ENCODE data around the gene YBEY. TPM values are rescaled to one million over a fixed set of nuclear protein-coding genes. Genes with fewer than 3 reads are reported as not detected.
A peak's percentile ranks its signal among the peaks of the same experiment; 100 is the strongest.

Gene YBEY
- total and polyA plus RNA-seq, 2 of the 13 experiments (the other 11 are each of a cell fraction or from before 2014, with no cell fraction given), result 6.5 to 8.9 TPM

DNA sequence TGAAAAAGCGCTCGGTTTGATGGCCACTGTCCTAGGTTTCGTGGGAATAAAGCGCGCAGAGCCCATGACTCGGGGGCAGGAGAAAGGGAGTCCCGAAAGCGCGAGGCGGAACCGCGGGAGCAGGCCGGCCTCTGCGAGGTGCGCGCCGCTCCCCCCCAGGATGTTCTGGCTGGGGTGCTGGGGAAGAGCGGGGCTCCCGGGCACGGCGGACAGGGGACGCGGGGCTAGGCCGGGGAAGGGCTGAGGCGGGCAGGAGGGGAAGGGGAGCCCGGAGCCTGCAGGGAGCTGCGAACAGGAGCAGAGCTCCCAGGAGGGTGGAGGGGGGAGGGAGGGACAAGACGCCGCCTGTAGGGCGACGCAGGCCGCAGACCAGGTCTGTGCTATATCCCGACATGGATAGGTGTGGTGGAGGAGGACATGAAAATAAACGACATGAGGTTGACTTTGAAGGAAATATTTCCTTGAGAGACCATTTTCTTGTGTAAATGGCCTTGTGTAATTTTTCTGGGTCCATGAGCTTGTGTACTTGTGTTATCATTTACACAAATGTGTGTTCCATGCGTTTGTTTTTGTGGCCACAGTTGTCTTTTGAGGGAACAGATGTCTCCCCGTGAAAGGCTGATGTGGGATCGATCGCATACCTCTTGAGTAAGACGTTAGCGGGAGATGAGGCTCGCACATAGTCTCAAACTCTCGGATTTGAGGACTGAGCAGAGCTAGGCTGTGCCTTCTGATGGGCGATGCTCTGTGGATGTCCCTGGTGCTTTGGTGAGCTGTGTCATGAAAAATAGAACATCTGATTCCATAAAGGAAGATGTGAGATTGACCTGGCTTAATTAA is 39.2 kb downstream of the YBEY start (continued):
- TF ChIP-seq, protein P1, sequence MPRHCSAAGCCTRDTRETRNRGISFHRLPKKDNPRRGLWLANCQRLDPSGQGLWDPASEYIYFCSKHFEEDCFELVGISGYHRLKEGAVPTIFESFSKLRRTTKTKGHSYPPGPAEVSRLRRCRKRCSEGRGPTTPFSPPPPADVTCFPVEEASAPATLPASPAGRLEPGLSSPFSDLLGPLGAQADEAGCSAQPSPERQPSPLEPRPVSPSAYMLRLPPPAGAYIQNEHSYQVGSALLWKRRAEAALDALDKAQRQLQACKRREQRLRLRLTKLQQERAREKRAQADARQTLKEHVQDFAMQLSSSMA (CRISPR knock-in tag; IDR thresholded peaks at IDR 0.05), result no peak
- TF ChIP-seq, protein P2, sequence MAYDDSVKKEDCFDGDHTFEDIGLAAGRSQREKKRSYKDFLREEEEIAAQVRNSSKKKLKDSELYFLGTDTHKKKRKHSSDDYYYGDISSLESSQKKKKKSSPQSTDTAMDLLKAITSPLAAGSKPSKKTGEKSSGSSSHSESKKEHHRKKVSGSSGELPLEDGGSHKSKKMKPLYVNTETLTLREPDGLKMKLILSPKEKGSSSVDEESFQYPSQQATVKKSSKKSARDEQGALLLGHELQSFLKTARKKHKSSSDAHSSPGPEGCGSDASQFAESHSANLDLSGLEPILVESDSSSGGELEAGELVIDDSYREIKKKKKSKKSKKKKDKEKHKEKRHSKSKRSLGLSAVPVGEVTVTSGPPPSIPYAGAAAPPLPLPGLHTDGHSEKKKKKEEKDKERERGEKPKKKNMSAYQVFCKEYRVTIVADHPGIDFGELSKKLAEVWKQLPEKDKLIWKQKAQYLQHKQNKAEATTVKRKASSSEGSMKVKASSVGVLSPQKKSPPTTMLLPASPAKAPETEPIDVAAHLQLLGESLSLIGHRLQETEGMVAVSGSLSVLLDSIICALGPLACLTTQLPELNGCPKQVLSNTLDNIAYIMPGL (CRISPR knock-in tag; IDR thresholded peaks at IDR 0.05; ENCODE audit: borderline replicate concordance in 1 of 2, low read depth in 1 of 2), result peak in 1 of 2 experiments; percentile 76; a peak in 2 of 4 replicates
- TF ChIP-seq, protein P3, sequence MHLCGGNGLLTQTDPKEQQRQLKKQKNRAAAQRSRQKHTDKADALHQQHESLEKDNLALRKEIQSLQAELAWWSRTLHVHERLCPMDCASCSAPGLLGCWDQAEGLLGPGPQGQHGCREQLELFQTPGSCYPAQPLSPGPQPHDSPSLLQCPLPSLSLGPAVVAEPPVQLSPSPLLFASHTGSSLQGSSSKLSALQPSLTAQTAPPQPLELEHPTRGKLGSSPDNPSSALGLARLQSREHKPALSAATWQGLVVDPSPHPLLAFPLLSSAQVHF (CRISPR knock-in tag; IDR thresholded peaks at IDR 0.05), result 0 out of 2 replicates have a peak, but pooled peaks have one; percentile 21
- no peak for TF ChIP-seq MZF1 (CRISPR knock-in tag; IDR thresholded peaks at IDR 0.05; ENCODE audit: borderline replicate concordance)
- TF ChIP-seq, protein P4, sequence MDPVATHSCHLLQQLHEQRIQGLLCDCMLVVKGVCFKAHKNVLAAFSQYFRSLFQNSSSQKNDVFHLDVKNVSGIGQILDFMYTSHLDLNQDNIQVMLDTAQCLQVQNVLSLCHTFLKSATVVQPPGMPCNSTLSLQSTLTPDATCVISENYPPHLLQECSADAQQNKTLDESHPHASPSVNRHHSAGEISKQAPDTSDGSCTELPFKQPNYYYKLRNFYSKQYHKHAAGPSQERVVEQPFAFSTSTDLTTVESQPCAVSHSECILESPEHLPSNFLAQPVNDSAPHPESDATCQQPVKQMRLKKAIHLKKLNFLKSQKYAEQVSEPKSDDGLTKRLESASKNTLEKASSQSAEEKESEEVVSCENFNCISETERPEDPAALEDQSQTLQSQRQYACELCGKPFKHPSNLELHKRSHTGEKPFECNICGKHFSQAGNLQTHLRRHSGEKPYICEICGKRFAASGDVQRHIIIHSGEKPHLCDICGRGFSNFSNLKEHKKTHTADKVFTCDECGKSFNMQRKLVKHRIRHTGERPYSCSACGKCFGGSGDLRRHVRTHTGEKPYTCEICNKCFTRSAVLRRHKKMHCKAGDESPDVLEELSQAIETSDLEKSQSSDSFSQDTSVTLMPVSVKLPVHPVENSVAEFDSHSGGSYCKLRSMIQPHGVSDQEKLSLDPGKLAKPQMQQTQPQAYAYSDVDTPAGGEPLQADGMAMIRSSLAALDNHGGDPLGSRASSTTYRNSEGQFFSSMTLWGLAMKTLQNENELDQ (CRISPR knock-in tag; IDR thresholded peaks at IDR 0.05; ENCODE audit: borderline replicate concordance), result no peak
- TF ChIP-seq, protein P5, sequence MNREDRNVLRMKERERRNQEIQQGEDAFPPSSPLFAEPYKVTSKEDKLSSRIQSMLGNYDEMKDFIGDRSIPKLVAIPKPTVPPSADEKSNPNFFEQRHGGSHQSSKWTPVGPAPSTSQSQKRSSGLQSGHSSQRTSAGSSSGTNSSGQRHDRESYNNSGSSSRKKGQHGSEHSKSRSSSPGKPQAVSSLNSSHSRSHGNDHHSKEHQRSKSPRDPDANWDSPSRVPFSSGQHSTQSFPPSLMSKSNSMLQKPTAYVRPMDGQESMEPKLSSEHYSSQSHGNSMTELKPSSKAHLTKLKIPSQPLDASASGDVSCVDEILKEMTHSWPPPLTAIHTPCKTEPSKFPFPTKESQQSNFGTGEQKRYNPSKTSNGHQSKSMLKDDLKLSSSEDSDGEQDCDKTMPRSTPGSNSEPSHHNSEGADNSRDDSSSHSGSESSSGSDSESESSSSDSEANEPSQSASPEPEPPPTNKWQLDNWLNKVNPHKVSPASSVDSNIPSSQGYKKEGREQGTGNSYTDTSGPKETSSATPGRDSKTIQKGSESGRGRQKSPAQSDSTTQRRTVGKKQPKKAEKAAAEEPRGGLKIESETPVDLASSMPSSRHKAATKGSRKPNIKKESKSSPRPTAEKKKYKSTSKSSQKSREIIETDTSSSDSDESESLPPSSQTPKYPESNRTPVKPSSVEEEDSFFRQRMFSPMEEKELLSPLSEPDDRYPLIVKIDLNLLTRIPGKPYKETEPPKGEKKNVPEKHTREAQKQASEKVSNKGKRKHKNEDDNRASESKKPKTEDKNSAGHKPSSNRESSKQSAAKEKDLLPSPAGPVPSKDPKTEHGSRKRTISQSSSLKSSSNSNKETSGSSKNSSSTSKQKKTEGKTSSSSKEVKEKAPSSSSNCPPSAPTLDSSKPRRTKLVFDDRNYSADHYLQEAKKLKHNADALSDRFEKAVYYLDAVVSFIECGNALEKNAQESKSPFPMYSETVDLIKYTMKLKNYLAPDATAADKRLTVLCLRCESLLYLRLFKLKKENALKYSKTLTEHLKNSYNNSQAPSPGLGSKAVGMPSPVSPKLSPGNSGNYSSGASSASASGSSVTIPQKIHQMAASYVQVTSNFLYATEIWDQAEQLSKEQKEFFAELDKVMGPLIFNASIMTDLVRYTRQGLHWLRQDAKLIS (CRISPR knock-in tag; IDR thresholded peaks at IDR 0.05), result no peak
- TF ChIP-seq AHR (CRISPR knock-in tag; IDR thresholded peaks at IDR 0.05), result no peak
- TF ChIP-seq ATF7 (IDR thresholded peaks at IDR 0.05), result no peak
- 0 out of 2 replicates have a peak, but pooled peaks have one; percentile 24 for TF ChIP-seq ATF7 (CRISPR knock-in tag; IDR thresholded peaks at IDR 0.05)
- no peak for TF ChIP-seq TOE1 (CRISPR knock-in tag; IDR thresholded peaks at IDR 0.05)
- no peak for TF ChIP-seq ZNF782 (CRISPR knock-in tag; IDR thresholded peaks at IDR 0.05; ENCODE audit: borderline replicate concordance)
- TF ChIP-seq, protein P6, sequence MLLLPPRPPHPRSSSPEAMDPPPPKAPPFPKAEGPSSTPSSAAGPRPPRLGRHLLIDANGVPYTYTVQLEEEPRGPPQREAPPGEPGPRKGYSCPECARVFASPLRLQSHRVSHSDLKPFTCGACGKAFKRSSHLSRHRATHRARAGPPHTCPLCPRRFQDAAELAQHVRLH (CRISPR knock-in tag; IDR thresholded peaks at IDR 0.05; ENCODE audit: borderline replicate concordance, low read depth), result no peak
- TF ChIP-seq, protein P7, sequence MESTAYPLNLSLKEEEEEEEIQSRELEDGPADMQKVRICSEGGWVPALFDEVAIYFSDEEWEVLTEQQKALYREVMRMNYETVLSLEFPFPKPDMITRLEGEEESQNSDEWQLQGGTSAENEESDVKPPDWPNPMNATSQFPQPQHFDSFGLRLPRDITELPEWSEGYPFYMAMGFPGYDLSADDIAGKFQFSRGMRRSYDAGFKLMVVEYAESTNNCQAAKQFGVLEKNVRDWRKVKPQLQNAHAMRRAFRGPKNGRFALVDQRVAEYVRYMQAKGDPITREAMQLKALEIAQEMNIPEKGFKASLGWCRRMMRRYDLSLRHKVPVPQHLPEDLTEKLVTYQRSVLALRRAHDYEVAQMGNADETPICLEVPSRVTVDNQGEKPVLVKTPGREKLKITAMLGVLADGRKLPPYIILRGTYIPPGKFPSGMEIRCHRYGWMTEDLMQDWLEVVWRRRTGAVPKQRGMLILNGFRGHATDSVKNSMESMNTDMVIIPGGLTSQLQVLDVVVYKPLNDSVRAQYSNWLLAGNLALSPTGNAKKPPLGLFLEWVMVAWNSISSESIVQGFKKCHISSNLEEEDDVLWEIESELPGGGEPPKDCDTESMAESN (CRISPR knock-in tag; conservative IDR thresholded peaks at IDR 0.05), result 0 out of 2 replicates have a peak, but pooled peaks have one; percentile 45
- no peak for TF ChIP-seq CBX1 (IDR thresholded peaks at IDR 0.05; ENCODE audit: low read depth)
- 0 out of 2 replicates have a peak, but pooled peaks have one; percentile 12 for TF ChIP-seq KLF12 (CRISPR knock-in tag; IDR thresholded peaks at IDR 0.05; ENCODE audit: borderline replicate concordance)
